Measurements from ENCODE around the gene APOBEC3A.

APOBEC3A gene

DNA sequence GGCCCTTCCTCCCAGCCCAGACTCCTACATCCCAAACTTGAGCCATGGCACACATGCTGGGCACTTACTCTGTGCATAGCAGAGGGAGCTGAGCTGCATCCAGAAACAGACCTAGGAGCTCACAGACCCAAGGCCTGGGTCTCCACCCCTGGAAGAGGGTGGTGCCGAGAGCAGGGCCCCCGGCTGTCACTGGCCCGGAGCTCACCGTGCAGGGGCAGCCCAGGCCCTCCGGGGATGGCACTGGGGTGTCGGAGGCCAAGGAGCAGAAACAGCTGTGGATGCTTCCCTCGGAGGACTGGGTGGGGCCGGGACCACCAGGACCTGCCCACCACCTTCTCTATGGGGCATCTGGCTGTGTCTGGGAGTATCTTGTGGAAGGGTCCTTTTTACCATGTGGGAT lies 4.3 kb upstream of the APOBEC3A start:
- H4K8ac ChIP-seq (ENCODE audit: low read depth, low read length), result no peak overlapping the region
- peaks cover 4% of the 10 kb centered on the region for H3K9me3 ChIP-seq (ENCODE audit: insufficient read depth, low read depth, low read length)
- H3K79me1 ChIP-seq (ENCODE audit: low read length), result no peaks in the 10 kb centered on the region
- no peak overlapping the region for H2BK5ac ChIP-seq (ENCODE audit: low read depth, low read length, poor library complexity)
- H3K79me2 ChIP-seq (ENCODE audit: control insufficient read depth, insufficient read depth, low read length, poor library complexity), result no peaks in the 10 kb centered on the region
- no peak overlapping the region for H2BK120ac ChIP-seq (ENCODE audit: insufficient read depth, low read length, poor library complexity)
- H3K27me3 ChIP-seq (ENCODE audit: insufficient read depth, low read length), result no peaks in the 10 kb centered on the region
- H3K4me3 ChIP-seq (ENCODE audit: low read depth, low read length), result no peak overlapping the region
- H2BK12ac ChIP-seq (ENCODE audit: low read length), result no peak overlapping the region
- DNase-seq, result no peak
- no peak overlapping the region for H3K4ac ChIP-seq (ENCODE audit: low read depth, low read length)
- no CpG with 5 or more reads among the region's 8 CpGs for WGBS (ENCODE audit: extremely low coverage, insufficient coverage, insufficient read length)
- no peak overlapping the region for H2AFZ ChIP-seq (ENCODE audit: insufficient read depth, low read length, poor library complexity)
- H3K9ac ChIP-seq (ENCODE audit: low read length), result no peak overlapping the region
- H3K23ac ChIP-seq (ENCODE audit: low read length), result no peak overlapping the region
- H3K36me3 ChIP-seq (ENCODE audit: control insufficient read depth in 1 of 2, insufficient read depth in 2 of 2, low read length in 2 of 2), result no peaks in the 10 kb centered on the region
- no peak overlapping the region for H4K12ac ChIP-seq (ENCODE audit: low read depth, low read length)
- no peak overlapping the region for H2AK5ac ChIP-seq (ENCODE audit: low read length)
- no peak overlapping the region for H3K14ac ChIP-seq (ENCODE audit: low read length)
- H3K4me1 ChIP-seq (ENCODE audit: control insufficient read depth in 1 of 2, insufficient read depth in 2 of 2, low read length in 2 of 2), result no peaks in the 10 kb centered on the region
- no peak overlapping the region for H3K27ac ChIP-seq (ENCODE audit: low read depth, low read length)
- H4K91ac ChIP-seq (ENCODE audit: low read depth, low read length), result no peak overlapping the region
- no peak overlapping the region for H3K18ac ChIP-seq (ENCODE audit: low read length)
- no peak overlapping the region for H3K4me2 ChIP-seq (ENCODE audit: low read length)

DNA sequence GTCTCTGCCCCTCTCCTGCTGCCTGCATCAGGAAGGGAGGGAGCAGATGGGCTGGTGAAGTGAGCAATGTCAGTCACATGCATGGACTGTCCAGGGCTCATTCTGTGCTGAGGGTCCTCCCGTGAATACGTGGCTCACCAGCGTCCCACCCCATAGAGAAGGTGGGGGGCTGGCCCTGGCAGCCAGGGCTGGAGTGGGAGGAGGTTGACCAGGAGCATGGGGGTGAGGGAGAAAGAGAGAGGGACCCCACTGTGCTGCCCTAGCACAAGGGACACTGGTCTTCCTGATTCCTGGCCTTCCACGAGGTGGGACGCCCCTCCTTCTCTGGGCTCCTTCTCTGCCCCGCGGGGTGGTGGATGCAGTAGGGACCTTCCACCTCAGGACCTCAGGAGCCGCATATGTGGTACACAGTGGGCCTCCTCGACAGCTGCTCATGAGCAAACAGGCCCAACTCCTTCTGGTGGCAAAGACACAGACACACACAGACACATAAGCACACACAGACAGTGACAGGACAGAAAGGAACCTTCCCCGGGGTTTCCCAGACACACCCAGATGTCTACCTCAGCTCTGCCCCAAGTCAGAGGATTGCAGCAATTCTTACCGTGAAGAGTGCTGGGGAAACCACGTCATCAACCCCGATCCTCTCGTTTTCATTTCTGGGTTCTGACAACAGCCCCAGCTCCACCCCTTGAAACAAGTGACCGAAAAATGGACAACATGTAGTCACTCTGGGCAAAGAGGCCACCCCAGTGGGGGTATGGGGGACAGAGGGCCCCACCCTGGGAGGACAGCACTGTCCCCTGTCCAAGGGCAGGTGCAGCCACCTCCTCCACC lies 3.6 kb upstream of the APOBEC3A start:
- Histone ChIP-seq H3K36me3 (ENCODE audit: control insufficient read depth in 1 of 2, insufficient read depth in 2 of 2, low read length in 2 of 2) (no peaks in the 10 kb centered on the region), H4K12ac (ENCODE audit: low read depth, low read length) (no peak overlapping the region), H3K4me2 (ENCODE audit: low read length) (no peak overlapping the region), H3K79me1 (ENCODE audit: low read length) (no peaks in the 10 kb centered on the region), H3K27ac (ENCODE audit: low read depth, low read length) (no peak overlapping the region), H2BK12ac (ENCODE audit: low read length) (no peak overlapping the region), H2BK120ac (ENCODE audit: insufficient read depth, low read length, poor library complexity) (no peak overlapping the region), H3K14ac (ENCODE audit: low read length) (no peak overlapping the region), H2BK5ac (ENCODE audit: low read depth, low read length, poor library complexity) (no peak overlapping the region), H3K79me2 (ENCODE audit: control insufficient read depth, insufficient read depth, low read length, poor library complexity) (no peaks in the 10 kb centered on the region), H2AK5ac (ENCODE audit: low read length) (no peak overlapping the region), H3K4me3 (ENCODE audit: low read depth, low read length) (no peak overlapping the region), H3K4ac (ENCODE audit: low read depth, low read length) (no peak overlapping the region), H4K8ac (ENCODE audit: low read depth, low read length) (no peak overlapping the region), H3K4me1 (ENCODE audit: control insufficient read depth in 1 of 2, insufficient read depth in 2 of 2, low read length in 2 of 2) (no peaks in the 10 kb centered on the region), H3K9me3 (ENCODE audit: insufficient read depth, low read depth, low read length) (peaks cover 4% of the 10 kb centered on the region), H4K91ac (ENCODE audit: low read depth, low read length) (no peak overlapping the region), H3K23ac (ENCODE audit: low read length) (no peak overlapping the region), H3K27me3 (ENCODE audit: insufficient read depth, low read length) (no peaks in the 10 kb centered on the region), H2AFZ (ENCODE audit: insufficient read depth, low read length, poor library complexity) (no peak overlapping the region), H3K9ac (ENCODE audit: low read length) (no peak overlapping the region), H3K18ac (ENCODE audit: low read length) (no peak overlapping the region)
- peak; percentile 50 to 59 for DNase-seq
- no CpG with 5 or more reads among the region's 15 CpGs for WGBS (ENCODE audit: extremely low coverage, insufficient coverage, insufficient read length)

- no peaks in the 10 kb centered on the region for H3K36me3 ChIP-seq (ENCODE audit: control insufficient read depth in 1 of 2, insufficient read depth in 2 of 2, low read length in 2 of 2)
- no CpG with 5 or more reads among the region's 13 CpGs for WGBS (ENCODE audit: extremely low coverage, insufficient coverage, insufficient read length)
- H2AK5ac ChIP-seq (ENCODE audit: low read length), result no peak overlapping the region
- no peak overlapping the region for H3K4me2 ChIP-seq (ENCODE audit: low read length)
- H3K27me3 ChIP-seq (ENCODE audit: insufficient read depth, low read length), result no peaks in the 10 kb centered on the region
- no peak overlapping the region for H3K23ac ChIP-seq (ENCODE audit: low read length)
- no peak overlapping the region for H4K12ac ChIP-seq (ENCODE audit: low read depth, low read length)
- H2AFZ ChIP-seq (ENCODE audit: insufficient read depth, low read length, poor library complexity), result no peak overlapping the region
- H3K4me3 ChIP-seq (ENCODE audit: low read depth, low read length), result no peak overlapping the region
- no peak overlapping the region for H4K8ac ChIP-seq (ENCODE audit: low read depth, low read length)
- no peaks in the 10 kb centered on the region for H3K79me1 ChIP-seq (ENCODE audit: low read length)
- no peak overlapping the region for H2BK5ac ChIP-seq (ENCODE audit: low read depth, low read length, poor library complexity)
- no peak overlapping the region for H3K9ac ChIP-seq (ENCODE audit: low read length)
- no peaks in the 10 kb centered on the region for H3K4me1 ChIP-seq (ENCODE audit: control insufficient read depth in 1 of 2, insufficient read depth in 2 of 2, low read length in 2 of 2)
- H3K14ac ChIP-seq (ENCODE audit: low read length), result no peak overlapping the region
- H2BK120ac ChIP-seq (ENCODE audit: insufficient read depth, low read length, poor library complexity), result no peak overlapping the region
- no peak overlapping the region for H4K91ac ChIP-seq (ENCODE audit: low read depth, low read length)
- H3K9me3 ChIP-seq (ENCODE audit: insufficient read depth, low read depth, low read length), result peaks cover 4% of the 10 kb centered on the region
- no peak for DNase-seq
- no peaks in the 10 kb centered on the region for H3K79me2 ChIP-seq (ENCODE audit: control insufficient read depth, insufficient read depth, low read length, poor library complexity)
- H3K4ac ChIP-seq (ENCODE audit: low read depth, low read length), result no peak overlapping the region
- H3K18ac ChIP-seq (ENCODE audit: low read length), result no peak overlapping the region
- no peak overlapping the region for H3K27ac ChIP-seq (ENCODE audit: low read depth, low read length)
- H2BK12ac ChIP-seq (ENCODE audit: low read length), result no peak overlapping the region
Measured at GRCh38 chr22:38954414-38955043, 2.9 kb upstream of the APOBEC3A start.

- Histone ChIP-seq H3K79me1 (ENCODE audit: low read length) (no peaks in the 10 kb centered on the region), H3K4me3 (ENCODE audit: low read depth, low read length) (no peak overlapping the region), H4K12ac (ENCODE audit: low read depth, low read length) (no peak overlapping the region), H3K23ac (ENCODE audit: low read length) (no peak overlapping the region), H3K4me1 (ENCODE audit: control insufficient read depth in 1 of 2, insufficient read depth in 2 of 2, low read length in 2 of 2) (no peaks in the 10 kb centered on the region), H3K9ac (ENCODE audit: low read length) (no peak overlapping the region), H2BK5ac (ENCODE audit: low read depth, low read length, poor library complexity) (no peak overlapping the region), H3K27ac (ENCODE audit: low read depth, low read length) (no peak overlapping the region), H3K36me3 (ENCODE audit: control insufficient read depth in 1 of 2, insufficient read depth in 2 of 2, low read length in 2 of 2) (no peaks in the 10 kb centered on the region), H3K4me2 (ENCODE audit: low read length) (no peak overlapping the region), H2AFZ (ENCODE audit: insufficient read depth, low read length, poor library complexity) (no peak overlapping the region), H2BK120ac (ENCODE audit: insufficient read depth, low read length, poor library complexity) (no peak overlapping the region), H3K79me2 (ENCODE audit: control insufficient read depth, insufficient read depth, low read length, poor library complexity) (no peaks in the 10 kb centered on the region), H3K14ac (ENCODE audit: low read length) (no peak overlapping the region), H4K8ac (ENCODE audit: low read depth, low read length) (no peak overlapping the region), H3K9me3 (ENCODE audit: insufficient read depth, low read depth, low read length) (peaks cover 4% of the 10 kb centered on the region), H2AK5ac (ENCODE audit: low read length) (no peak overlapping the region), H4K91ac (ENCODE audit: low read depth, low read length) (no peak overlapping the region), H3K4ac (ENCODE audit: low read depth, low read length) (no peak overlapping the region), H2BK12ac (ENCODE audit: low read length) (no peak overlapping the region), H3K27me3 (ENCODE audit: insufficient read depth, low read length) (no peaks in the 10 kb centered on the region), H3K18ac (ENCODE audit: low read length) (no peak overlapping the region)
- DNase-seq, result no peak
- WGBS (ENCODE audit: extremely low coverage, insufficient coverage, insufficient read length), result no CpG with 5 or more reads among the region's 5 CpGs
Measured at GRCh38 chr22:38955250-38955905, 2.0 kb upstream of the APOBEC3A start.

Measured in trophoblast cell (in vitro differentiated cells and primary cell).